ENCODE data around the gene UROC1. TPM values are rescaled to one million over a fixed set of nuclear protein-coding genes. Genes with fewer than 3 reads are reported as not detected.

UROC1 gene
- total and polyA plus RNA-seq, 2 of the 13 experiments (the other 11 are each of a cell fraction or from before 2014, with no cell fraction given) = 0.71 to 1.3 TPM

DNA sequence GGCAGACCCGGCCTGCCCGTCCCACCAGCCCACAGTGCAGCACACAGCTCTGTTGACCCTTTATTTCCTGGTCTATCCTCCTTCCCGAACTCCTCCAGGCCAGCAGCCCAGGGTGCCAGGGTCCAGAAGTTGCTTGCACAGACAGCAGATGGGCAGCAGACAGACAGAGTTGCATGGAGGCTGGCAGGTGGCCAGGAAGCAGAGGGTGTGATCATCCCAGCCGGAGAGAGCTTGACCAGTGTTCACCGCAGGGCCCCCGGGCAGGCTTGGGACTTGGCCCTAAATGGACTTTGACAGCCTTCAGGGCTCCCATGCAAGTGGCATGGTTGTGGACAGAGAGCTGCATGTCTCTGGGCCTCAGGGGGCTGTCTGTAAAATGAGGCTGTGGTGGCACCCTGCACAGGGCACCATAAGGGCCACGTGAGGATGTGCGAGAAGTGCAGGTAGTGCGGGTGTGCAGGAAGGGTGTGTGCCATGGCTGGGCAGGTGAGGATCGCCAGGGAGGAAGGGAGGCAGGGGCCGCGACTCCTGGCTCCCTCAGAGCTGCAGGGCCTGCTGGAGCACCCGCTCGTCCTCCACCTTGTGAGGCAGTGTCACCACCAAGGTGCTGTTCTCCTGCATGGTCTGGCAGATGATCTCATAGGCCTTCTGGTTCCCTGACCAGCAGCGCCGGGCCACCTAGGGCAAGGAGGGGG, 35.6 kb downstream of the UROC1 start (continued):
- TF ChIP-seq, protein P1, sequence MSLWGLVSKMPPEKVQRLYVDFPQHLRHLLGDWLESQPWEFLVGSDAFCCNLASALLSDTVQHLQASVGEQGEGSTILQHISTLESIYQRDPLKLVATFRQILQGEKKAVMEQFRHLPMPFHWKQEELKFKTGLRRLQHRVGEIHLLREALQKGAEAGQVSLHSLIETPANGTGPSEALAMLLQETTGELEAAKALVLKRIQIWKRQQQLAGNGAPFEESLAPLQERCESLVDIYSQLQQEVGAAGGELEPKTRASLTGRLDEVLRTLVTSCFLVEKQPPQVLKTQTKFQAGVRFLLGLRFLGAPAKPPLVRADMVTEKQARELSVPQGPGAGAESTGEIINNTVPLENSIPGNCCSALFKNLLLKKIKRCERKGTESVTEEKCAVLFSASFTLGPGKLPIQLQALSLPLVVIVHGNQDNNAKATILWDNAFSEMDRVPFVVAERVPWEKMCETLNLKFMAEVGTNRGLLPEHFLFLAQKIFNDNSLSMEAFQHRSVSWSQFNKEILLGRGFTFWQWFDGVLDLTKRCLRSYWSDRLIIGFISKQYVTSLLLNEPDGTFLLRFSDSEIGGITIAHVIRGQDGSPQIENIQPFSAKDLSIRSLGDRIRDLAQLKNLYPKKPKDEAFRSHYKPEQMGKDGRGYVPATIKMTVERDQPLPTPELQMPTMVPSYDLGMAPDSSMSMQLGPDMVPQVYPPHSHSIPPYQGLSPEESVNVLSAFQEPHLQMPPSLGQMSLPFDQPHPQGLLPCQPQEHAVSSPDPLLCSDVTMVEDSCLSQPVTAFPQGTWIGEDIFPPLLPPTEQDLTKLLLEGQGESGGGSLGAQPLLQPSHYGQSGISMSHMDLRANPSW (CRISPR knock-in tag; IDR thresholded peaks at IDR 0.05; ENCODE audit: borderline replicate concordance) = no peak
- TF ChIP-seq AGO1 (IDR thresholded peaks at IDR 0.05; ENCODE audit: low read depth, low read length, poor library complexity, severe bottlenecking) (no peak), ELF1 (CRISPR knock-in tag; IDR thresholded peaks at IDR 0.05) (0 out of 2 replicates have a peak, but pooled peaks have one; percentile 22), ZNF468 (CRISPR knock-in tag; IDR thresholded peaks at IDR 0.05) (no peak), ZNF232 (CRISPR knock-in tag; IDR thresholded peaks at IDR 0.05; ENCODE audit: borderline replicate concordance) (no peak), IRX3 (CRISPR knock-in tag; IDR thresholded peaks at IDR 0.05; ENCODE audit: borderline replicate concordance, low read depth) (no peak), ZNF383 (CRISPR knock-in tag; IDR thresholded peaks at IDR 0.05; ENCODE audit: borderline replicate concordance) (no peak), ZNF773 (CRISPR knock-in tag; IDR thresholded peaks at IDR 0.05; ENCODE audit: borderline replicate concordance) (no peak), ZNF431 (CRISPR knock-in tag; IDR thresholded peaks at IDR 0.05; ENCODE audit: borderline replicate concordance, low read depth) (no peak), CHCHD3 (CRISPR knock-in tag; IDR thresholded peaks at IDR 0.05) (no peak), KAT7 (CRISPR knock-in tag; IDR thresholded peaks at IDR 0.05; ENCODE audit: borderline replicate concordance) (no peak), ZC3H4 (CRISPR knock-in tag; IDR thresholded peaks at IDR 0.05; ENCODE audit: borderline replicate concordance) (no peak), RXRB (CRISPR knock-in tag; IDR thresholded peaks at IDR 0.05; ENCODE audit: borderline replicate concordance) (no peak; the same call in 1 of the 2 replicates), GATAD2A (CRISPR knock-in tag; IDR thresholded peaks at IDR 0.05) (peak; percentile 64), DPF2 (CRISPR knock-in tag; IDR thresholded peaks at IDR 0.05; ENCODE audit: borderline replicate concordance, low read depth) (no peak), ATF7 (IDR thresholded peaks at IDR 0.05) (no peak), ATF7 (CRISPR knock-in tag; IDR thresholded peaks at IDR 0.05) (no peak)
- TF ChIP-seq, protein P2, sequence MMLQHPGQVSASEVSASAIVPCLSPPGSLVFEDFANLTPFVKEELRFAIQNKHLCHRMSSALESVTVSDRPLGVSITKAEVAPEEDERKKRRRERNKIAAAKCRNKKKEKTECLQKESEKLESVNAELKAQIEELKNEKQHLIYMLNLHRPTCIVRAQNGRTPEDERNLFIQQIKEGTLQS (CRISPR knock-in tag; IDR thresholded peaks at IDR 0.05) = no peak
- TF ChIP-seq, protein P3, sequence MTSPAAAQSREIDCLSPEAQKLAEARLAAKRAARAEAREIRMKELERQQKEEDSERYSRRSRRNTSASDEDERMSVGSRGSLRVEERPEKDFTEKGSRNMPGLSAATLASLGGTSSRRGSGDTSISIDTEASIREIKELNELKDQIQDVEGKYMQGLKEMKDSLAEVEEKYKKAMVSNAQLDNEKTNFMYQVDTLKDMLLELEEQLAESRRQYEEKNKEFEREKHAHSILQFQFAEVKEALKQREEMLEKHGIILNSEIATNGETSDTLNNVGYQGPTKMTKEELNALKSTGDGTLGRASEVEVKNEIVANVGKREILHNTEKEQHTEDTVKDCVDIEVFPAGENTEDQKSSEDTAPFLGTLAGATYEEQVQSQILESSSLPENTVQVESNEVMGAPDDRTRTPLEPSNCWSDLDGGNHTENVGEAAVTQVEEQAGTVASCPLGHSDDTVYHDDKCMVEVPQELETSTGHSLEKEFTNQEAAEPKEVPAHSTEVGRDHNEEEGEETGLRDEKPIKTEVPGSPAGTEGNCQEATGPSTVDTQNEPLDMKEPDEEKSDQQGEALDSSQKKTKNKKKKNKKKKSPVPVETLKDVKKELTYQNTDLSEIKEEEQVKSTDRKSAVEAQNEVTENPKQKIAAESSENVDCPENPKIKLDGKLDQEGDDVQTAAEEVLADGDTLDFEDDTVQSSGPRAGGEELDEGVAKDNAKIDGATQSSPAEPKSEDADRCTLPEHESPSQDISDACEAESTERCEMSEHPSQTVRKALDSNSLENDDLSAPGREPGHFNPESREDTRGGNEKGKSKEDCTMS (CRISPR knock-in tag; conservative IDR thresholded peaks at IDR 0.05) = no peak
- TF ChIP-seq, protein P4, sequence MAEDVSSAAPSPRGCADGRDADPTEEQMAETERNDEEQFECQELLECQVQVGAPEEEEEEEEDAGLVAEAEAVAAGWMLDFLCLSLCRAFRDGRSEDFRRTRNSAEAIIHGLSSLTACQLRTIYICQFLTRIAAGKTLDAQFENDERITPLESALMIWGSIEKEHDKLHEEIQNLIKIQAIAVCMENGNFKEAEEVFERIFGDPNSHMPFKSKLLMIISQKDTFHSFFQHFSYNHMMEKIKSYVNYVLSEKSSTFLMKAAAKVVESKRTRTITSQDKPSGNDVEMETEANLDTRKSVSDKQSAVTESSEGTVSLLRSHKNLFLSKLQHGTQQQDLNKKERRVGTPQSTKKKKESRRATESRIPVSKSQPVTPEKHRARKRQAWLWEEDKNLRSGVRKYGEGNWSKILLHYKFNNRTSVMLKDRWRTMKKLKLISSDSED (CRISPR knock-in tag; IDR thresholded peaks at IDR 0.05) = no peak
